Astrocyte of the spinal cord (primary cell): ENCODE measurements around the gene NOS1AP.

Source experiments
- DNase-seq: peaks from one replicate; pipeline ENCODE4 v3.0.0; 2011; ENCODE audit warnings: low read depth, low spot score
- H3K4me3 ChIP-seq: 2 replicates; pipeline ENCODE4 v1.5.1; 2011; ENCODE audit warnings: low read depth, mild to moderate bottlenecking, low read length, moderate library complexity
- CTCF ChIP-seq: IDR thresholded peaks from 2 replicates; pipeline ENCODE4 v1.5.1; 2012; ENCODE audit warnings: low read depth, mild to moderate bottlenecking, low read length, inconsistent platforms
- in situ Hi-C: cut with HindIII; loops from 2 replicates; pipeline ENCODE4 v1.10.0; 2017; ENCODE audit warnings: low sequenced_read_pairs

The NOS1AP gene

DNA sequence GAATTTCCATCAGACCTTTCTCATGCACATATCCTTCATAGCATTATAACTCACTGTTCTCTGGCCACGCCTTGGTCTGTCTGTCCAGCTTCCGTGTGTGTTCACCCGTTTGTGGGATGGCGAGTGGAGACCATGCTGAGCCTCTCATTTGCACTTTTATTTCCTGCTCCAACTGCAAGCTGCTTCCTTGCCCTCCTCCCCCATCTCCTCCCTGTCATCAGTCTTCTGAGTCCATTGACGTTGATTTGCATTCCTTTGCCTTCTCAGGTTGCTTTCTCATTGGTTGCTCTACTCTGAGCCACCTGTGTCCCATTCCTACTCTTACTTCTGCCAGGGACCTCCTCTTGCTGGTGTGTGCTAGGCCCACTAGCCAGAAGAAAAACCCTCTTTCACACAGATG lies 146.4 kb downstream of the NOS1AP start:
- in situ Hi-C loops: no loop called here
- DNase-seq: no peak
- no peak for TF ChIP-seq CTCF
- no peak overlapping the region for H3K4me3 ChIP-seq

DNA sequence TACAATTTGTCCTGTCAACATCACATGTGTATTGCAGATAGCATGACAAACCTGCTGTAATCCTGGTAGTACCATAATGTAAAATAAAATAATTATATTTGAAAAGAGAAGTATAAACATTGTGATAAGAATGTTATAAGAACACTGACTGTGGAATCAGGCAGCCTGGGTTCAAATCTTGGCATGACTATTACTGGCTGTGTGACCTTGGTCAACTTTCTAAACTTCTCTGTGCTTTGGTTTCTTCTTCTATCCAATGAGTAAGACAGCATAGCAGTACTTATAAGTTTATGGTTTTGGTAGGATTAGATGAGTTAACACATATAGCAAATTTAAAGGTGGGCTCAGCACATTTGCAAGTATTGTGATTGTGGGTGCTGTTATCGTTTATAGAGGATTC lies 147.1 kb downstream of the NOS1AP start:
- TF ChIP-seq CTCF: no peak
- no peak overlapping the region for H3K4me3 ChIP-seq
- in situ Hi-C loops: no loop called here
- no peak for DNase-seq

- in situ Hi-C loops: no loop called here
- no peak for TF ChIP-seq CTCF
Measured at GRCh38 chr1:162217706-162218105, 148.2 kb downstream of the NOS1AP start.

DNA sequence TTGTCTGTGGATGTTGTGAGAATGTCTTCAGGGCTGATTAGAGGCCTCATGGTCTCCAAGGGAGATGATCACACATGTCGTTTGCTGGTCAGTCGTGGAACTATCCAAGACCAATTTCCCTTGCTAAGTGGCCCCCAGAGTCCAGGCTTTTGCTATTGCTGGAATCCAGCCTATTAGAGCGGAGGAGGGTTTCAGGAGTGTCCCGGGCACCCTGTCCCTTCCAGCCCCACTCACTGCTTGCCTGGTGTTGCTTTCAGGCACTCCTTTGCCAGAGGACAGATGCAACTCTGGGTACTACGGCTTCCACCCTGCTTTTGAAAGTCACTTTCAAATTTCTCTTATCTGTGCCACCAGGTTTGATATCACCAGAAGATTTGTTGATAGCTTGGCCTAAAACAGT lies 149.1 kb downstream of the NOS1AP start:
- in situ Hi-C loops: no loop called here
- DNase-seq: no peak
- TF ChIP-seq CTCF: no peak
- H3K4me3 ChIP-seq: no peak overlapping the region

More at GRCh38 chr1:162217706-162218105, 148.2 kb downstream of the NOS1AP start:
- no peak for DNase-seq
- no peak overlapping the region for H3K4me3 ChIP-seq

GRCh38 chr1:162218975-162219374 lies 149.5 kb downstream of the NOS1AP start:
- in situ Hi-C loops: no loop called here
- H3K4me3 ChIP-seq: no peak overlapping the region
- no peak for TF ChIP-seq CTCF
- DNase-seq: no peak

GRCh38 chr1:162219461-162219860 lies 150.0 kb downstream of the NOS1AP start:
- no peak overlapping the region for H3K4me3 ChIP-seq
- TF ChIP-seq CTCF: no peak
- in situ Hi-C loops: no loop called here
- no peak for DNase-seq

DNA sequence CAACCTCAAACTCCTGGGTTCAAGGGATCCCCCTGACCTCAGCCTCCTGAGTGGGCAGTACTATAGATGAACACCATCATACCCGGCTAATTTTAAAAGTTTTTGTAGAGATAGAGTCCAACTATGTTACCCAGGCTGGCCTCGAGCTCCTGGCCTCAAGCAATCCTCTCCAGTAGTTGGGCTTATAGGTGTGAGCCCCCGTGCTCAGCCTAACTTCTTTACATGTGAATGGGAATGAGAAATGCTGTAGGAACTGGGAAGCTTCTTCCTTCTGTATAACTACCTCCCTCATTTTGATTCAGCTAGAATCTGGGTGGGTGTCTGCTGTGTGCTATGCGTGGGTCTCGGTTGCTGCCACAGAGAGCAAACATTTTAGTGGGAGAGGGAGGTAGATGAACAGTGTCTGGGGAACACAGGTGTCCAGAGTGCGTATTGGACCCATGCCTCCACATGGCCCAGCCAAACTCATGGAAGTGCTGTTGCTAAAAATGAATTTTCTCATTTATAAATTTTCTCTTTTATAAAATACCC lies 150.6 kb downstream of the NOS1AP start:
- H3K4me3 ChIP-seq: no peak overlapping the region
- in situ Hi-C loops: no loop called here
- no peak for DNase-seq
- TF ChIP-seq CTCF: no peak
